ENCODE measurements around the gene TMEM35A.

Gene TMEM35A

DNA sequence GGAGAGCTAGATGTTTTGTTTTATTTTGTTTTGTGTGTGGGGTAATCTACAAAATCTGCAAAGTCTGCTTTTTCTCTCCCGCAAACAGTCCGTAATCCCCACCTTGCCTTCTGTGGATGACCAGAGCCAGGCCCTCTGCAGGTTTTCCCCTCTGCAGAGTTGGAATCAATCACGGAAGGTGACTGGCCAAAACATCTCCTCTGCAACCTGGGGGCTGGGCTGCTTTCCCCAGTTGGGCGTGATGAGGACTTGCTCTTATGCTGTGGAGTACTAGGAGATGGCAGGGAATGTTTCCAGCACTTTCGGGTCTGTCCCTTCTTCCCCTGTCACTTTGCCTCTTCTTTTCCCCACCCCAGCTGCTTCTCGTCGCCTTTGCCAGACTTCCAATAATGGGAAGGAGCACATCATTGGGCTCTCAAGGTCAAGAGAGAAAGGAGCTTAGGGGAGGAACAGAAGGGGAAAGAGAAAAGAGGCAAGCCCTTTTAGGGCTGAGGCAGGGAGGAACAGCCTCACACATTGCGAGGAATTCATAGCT is 1.1 kb downstream of the TMEM35A start:
- peaks cover 12% of the 10 kb centered on the region; the same call in 1 of the 2 replicates for H3K4me1 ChIP-seq (ENCODE audit: control insufficient read depth, insufficient read depth, low read length)
- peak overlapping the region; percentile 80 for H3K4me3 ChIP-seq (ENCODE audit: low read depth, low read length)
- 0 out of 2 replicates have a peak, but pooled peaks cover 3% of the 10 kb centered on the region for H3K9me3 ChIP-seq (ENCODE audit: control insufficient read depth, insufficient read depth, low read depth, low read length)
- no peaks in the 10 kb centered on the region for H3K36me3 ChIP-seq (ENCODE audit: control insufficient read depth, insufficient read depth, low read length)
- H3K27me3 ChIP-seq (ENCODE audit: control insufficient read depth, insufficient read depth, low read length): peaks cover 21% of the 10 kb centered on the region
- H3K27ac ChIP-seq (ENCODE audit: low read depth, low read length): no peak overlapping the region
- H3K9ac ChIP-seq (ENCODE audit: low read length): no peak overlapping the region

DNA sequence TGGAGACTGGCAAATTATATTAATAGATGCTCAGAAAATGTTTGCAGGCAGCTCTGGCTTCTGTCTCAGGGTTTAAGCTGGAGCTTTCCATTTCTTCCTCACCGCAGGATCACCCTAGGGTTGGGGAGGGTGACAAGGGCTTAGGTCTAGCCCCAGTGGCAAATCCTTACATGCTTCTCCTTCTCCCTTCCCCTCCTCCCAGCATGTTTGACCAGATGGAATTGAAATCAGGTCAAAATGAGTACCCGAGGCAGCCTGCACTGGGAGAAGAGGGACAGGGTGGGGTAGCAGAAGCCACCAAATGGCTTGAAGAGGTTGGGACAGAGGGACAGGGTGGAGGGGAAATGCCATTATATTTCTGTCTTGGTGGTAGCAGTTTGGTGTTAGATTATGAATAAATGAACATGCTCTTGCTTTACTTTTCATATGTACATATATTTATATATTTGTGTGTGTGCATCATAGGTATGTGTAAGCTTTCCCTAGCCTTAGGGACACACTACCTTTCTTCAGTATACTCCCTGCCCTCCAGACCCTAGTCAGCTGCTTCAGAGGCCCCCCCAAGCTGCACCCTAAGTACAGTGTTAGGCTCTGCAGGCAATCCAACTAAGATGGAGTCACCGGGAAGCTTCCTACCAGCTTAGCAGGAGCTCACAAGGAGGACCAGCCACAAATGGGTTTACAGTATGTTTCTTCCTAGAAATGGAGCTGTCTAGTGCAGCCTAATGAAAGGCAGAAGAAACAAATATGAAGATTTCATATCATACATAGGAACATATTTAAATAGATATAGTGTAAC is 1.8 kb downstream of the TMEM35A start:
- Histone ChIP-seq H3K9me3 (ENCODE audit: control insufficient read depth, insufficient read depth, low read depth, low read length) (no peaks in the 10 kb centered on the region), H3K27me3 (ENCODE audit: control insufficient read depth, insufficient read depth, low read length) (peaks cover 21% of the 10 kb centered on the region), H3K36me3 (ENCODE audit: control insufficient read depth, insufficient read depth, low read length) (no peaks in the 10 kb centered on the region), H3K27ac (ENCODE audit: low read depth, low read length) (no peak overlapping the region), H3K9ac (ENCODE audit: low read length) (no peak overlapping the region), H3K4me1 (ENCODE audit: control insufficient read depth, insufficient read depth, low read length) (peaks cover 12% of the 10 kb centered on the region; the same call in 1 of the 2 replicates), H3K4me3 (ENCODE audit: low read depth, low read length) (peak overlapping the region; percentile 80)

DNA sequence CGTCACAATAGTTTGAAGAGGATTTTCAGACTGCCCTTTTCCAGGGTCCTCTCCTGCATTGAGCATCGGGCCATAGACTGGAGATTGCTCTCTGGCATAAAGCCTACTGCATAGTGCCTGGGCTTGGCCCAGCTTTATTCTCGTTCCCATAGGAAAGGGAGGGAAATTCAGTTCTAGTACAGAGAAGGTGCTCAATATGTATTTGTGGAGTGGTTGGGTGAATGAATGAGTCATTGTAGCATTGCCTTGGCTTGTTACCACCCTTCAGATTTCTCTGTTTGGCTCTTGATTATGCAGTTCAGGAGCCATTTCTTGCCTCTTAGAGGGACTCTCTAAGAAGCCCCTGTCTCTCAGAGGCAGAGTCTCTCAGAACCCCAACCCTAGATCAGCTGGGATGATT is 2.6 kb downstream of the TMEM35A start:
- H3K27me3 ChIP-seq (ENCODE audit: control insufficient read depth, insufficient read depth, low read length): peaks cover 21% of the 10 kb centered on the region
- peaks cover 12% of the 10 kb centered on the region; the same call in 1 of the 2 replicates for H3K4me1 ChIP-seq (ENCODE audit: control insufficient read depth, insufficient read depth, low read length)
- H3K36me3 ChIP-seq (ENCODE audit: control insufficient read depth, insufficient read depth, low read length): no peaks in the 10 kb centered on the region
- H3K27ac ChIP-seq (ENCODE audit: low read depth, low read length): no peak overlapping the region
- H3K9ac ChIP-seq (ENCODE audit: low read length): no peak overlapping the region
- no peaks in the 10 kb centered on the region for H3K9me3 ChIP-seq (ENCODE audit: control insufficient read depth, insufficient read depth, low read depth, low read length)
- no peak overlapping the region for H3K4me3 ChIP-seq (ENCODE audit: low read depth, low read length)

DNA sequence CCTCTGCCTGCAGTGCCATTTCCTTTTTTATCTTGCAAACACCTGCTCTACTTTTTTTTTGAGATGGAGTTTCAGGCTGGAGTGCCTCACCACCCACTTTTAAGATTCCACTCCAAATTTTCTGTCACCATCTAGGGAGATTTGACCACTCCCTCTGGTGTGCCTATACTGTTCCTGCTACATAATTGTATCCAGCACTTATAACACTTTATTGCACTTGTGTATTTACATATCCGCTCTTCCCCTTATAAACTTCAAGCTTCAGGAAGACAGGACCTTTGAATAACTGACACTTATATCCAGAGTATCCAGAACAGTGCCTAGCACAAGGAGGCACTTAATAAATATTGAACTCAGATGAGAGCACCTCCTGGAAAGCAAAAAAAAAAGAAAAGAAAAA is 13.1 kb downstream of the TMEM35A start:
- Histone ChIP-seq H3K9me3 (ENCODE audit: control insufficient read depth, insufficient read depth, low read depth, low read length) (no peaks in the 10 kb centered on the region), H3K4me3 (ENCODE audit: low read depth, low read length) (no peak overlapping the region), H3K27me3 (ENCODE audit: control insufficient read depth, insufficient read depth, low read length) (no peaks in the 10 kb centered on the region), H3K4me1 (ENCODE audit: control insufficient read depth, insufficient read depth, low read length) (no peaks in the 10 kb centered on the region), H3K9ac (ENCODE audit: low read length) (no peak overlapping the region), H3K27ac (ENCODE audit: low read depth, low read length) (no peak overlapping the region), H3K36me3 (ENCODE audit: control insufficient read depth, insufficient read depth, low read length) (no peaks in the 10 kb centered on the region)

DNA sequence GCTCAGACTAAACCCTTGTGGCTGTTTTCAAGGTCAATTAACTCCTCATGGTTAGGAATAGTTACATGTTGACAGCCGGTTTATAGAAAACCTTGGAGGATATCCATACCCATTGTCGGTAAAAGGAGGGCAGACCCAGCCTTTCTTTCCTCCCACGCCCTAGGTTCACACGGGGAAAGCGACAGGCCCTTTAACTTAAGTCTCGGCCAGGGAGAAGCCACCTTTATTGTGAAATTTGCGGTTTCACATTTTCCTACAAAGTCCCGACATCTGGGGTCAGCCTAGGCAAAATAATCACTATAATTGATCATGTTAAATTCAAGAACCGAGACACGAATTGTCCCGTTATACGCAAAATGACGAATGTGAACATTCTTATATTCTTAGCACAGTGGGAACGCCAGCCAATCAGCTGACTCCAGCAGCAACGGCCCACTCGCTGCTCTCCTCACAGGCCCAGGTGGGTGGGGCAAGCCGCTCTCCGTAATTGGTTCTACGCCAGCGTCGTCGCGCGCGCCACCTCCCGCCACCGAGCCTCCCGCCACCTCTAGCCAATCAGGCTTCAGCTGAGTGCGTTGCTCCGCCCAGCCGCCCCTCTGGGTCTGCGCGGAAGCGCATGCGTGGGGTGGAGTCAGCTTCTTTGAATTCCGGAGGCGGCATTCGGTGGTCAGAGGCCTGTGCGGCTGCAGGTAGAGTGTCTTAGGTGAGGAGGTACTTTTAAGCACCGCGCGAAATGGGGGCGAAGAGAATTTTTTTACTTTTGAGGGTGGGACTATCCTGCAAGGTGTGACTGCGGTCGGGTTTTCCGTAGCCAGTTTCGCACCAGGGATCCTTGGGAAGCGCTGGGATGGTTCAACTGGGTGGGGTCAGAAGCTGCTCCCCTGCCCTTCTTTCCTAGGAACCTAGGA is 19.1 kb downstream of the TMEM35A start, which contains the start of gene CENPI:
Gene CENPI, plus strand, starts transcription at position 659 of the 908 bp plus-strand sequence. CDS start 2,867 bp downstream, outside the sequence.
- H3K9me3 ChIP-seq (ENCODE audit: control insufficient read depth, insufficient read depth, low read depth, low read length): no peaks in the 10 kb centered on the region
- H3K27me3 ChIP-seq (ENCODE audit: control insufficient read depth, insufficient read depth, low read length): no peaks in the 10 kb centered on the region
- H3K9ac ChIP-seq (ENCODE audit: low read length): peak within 1 kb of the TSS; percentile 76
- no peaks in the 10 kb centered on the region for H3K4me1 ChIP-seq (ENCODE audit: control insufficient read depth, insufficient read depth, low read length)
- H3K27ac ChIP-seq (ENCODE audit: low read depth, low read length): peak within 1 kb of the TSS; percentile 20; the same call in 1 of the 2 replicates
- H3K4me3 ChIP-seq (ENCODE audit: low read depth, low read length): peak within 1 kb of the TSS; percentile 69
- H3K36me3 ChIP-seq (ENCODE audit: control insufficient read depth, insufficient read depth, low read length): peaks cover 17% of the 10 kb centered on the region

DNA sequence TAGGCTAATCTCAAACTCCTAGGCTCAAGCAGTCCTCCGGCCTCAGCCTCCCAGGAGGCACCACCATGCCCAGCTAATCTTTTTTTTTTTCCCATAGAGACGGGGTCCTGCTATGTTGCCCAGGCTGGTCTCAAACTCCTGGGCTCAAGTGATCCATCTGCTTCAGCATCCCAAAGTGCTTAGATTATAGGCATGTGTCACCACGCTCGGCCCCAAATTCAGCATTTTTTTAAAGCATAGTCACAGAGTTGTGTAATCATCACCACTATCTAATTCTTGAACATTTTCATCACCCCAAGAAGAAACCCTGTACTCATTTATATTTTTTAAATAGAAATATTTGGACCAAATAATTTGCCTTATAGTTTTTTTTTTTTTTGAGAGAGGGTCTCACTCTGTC is 29.6 kb downstream of the TMEM35A start:
- no peak overlapping the region for H3K9ac ChIP-seq (ENCODE audit: low read length)
- peaks cover 41% of the 10 kb centered on the region for H3K36me3 ChIP-seq (ENCODE audit: control insufficient read depth, insufficient read depth, low read length)
- no peak overlapping the region for H3K27ac ChIP-seq (ENCODE audit: low read depth, low read length)
- H3K4me3 ChIP-seq (ENCODE audit: low read depth, low read length): no peak overlapping the region
- no peaks in the 10 kb centered on the region for H3K27me3 ChIP-seq (ENCODE audit: control insufficient read depth, insufficient read depth, low read length)
- no peaks in the 10 kb centered on the region for H3K9me3 ChIP-seq (ENCODE audit: control insufficient read depth, insufficient read depth, low read depth, low read length)
- H3K4me1 ChIP-seq (ENCODE audit: control insufficient read depth, insufficient read depth, low read length): no peaks in the 10 kb centered on the region

DNA sequence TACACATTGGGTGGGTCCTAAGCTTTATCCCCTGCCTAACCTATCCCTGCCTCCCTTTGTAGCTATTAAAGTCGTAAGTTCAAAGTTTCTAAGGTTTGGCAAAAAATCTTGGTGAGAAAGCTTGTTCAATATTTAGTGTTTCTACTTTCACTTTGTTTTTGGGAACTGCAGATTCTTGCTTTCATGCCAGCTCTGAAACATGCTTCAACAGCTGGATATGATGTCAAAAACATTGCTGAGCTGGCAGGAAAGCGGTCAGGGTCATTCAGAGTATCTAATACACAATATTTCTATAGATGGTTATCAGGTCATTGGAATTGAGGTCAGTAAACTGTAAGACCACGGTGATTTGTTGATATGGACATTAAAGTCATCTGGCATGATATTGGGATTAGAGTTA is 39.0 kb downstream of the TMEM35A start:
- Histone ChIP-seq H3K27ac (ENCODE audit: low read depth, low read length) (no peak overlapping the region), H3K4me1 (ENCODE audit: control insufficient read depth, insufficient read depth, low read length) (no peaks in the 10 kb centered on the region), H3K27me3 (ENCODE audit: control insufficient read depth, insufficient read depth, low read length) (no peaks in the 10 kb centered on the region), H3K9me3 (ENCODE audit: control insufficient read depth, insufficient read depth, low read depth, low read length) (no peaks in the 10 kb centered on the region), H3K4me3 (ENCODE audit: low read depth, low read length) (no peak overlapping the region), H3K36me3 (ENCODE audit: control insufficient read depth, insufficient read depth, low read length) (peaks cover 29% of the 10 kb centered on the region), H3K9ac (ENCODE audit: low read length) (no peak overlapping the region)

DNA sequence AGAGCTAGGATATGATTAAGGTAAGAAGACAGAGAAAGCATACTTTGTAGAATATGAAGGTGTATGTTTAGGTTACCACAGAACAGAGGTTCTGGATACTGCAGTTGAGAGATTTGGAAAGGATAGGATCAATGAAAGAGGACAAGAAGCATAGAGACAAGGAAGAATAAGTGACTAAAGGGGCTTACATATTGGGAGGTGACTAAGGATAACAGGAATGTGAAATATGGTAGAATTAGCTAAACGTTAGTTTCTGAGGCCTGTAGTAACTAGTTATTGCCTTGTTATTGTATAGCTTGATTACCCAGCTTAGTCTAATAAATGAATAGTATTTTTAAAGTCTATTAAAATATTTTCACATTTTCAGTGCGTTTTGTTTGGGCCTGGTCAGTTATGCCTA is 57.6 kb downstream of the TMEM35A start:
- no peaks in the 10 kb centered on the region for H3K4me1 ChIP-seq (ENCODE audit: control insufficient read depth, insufficient read depth, low read length)
- no peaks in the 10 kb centered on the region for H3K9me3 ChIP-seq (ENCODE audit: control insufficient read depth, insufficient read depth, low read depth, low read length)
- no peak overlapping the region for H3K27ac ChIP-seq (ENCODE audit: low read depth, low read length)
- peaks cover 58% of the 10 kb centered on the region for H3K36me3 ChIP-seq (ENCODE audit: control insufficient read depth, insufficient read depth, low read length)
- no peaks in the 10 kb centered on the region; the same call in 1 of the 2 replicates for H3K27me3 ChIP-seq (ENCODE audit: control insufficient read depth, insufficient read depth, low read length)
- H3K4me3 ChIP-seq (ENCODE audit: low read depth, low read length): no peak overlapping the region
- no peak overlapping the region for H3K9ac ChIP-seq (ENCODE audit: low read length)

All from HUES6 (cell line).